Stimulated activated CD8-positive, alpha-beta memory T cell treated with anti-CD3 and anti-CD28 coated beads, Interleukin-7, amount 100 ng/mL, for 4 hours (primary cell): ENCODE data around the gene RNF149.
"Not testable (repeated sequence)": the region's sequence is repeated elsewhere in the genome, so short reads cannot be mapped to it uniquely, and the experiment has no call there.

Experiments used
- DNase-seq, 2 donors: peaks; one replicate each; pipeline ENCODE4 v3.0.0-alpha.2; 2020; ENCODE audit warnings: low read depth in 2 of 2

Gene RNF149

GRCh38 chr2:101253703-101254450, 54.6 kb downstream of the RNF149 start:
- DNase-seq, result no peak

DNA sequence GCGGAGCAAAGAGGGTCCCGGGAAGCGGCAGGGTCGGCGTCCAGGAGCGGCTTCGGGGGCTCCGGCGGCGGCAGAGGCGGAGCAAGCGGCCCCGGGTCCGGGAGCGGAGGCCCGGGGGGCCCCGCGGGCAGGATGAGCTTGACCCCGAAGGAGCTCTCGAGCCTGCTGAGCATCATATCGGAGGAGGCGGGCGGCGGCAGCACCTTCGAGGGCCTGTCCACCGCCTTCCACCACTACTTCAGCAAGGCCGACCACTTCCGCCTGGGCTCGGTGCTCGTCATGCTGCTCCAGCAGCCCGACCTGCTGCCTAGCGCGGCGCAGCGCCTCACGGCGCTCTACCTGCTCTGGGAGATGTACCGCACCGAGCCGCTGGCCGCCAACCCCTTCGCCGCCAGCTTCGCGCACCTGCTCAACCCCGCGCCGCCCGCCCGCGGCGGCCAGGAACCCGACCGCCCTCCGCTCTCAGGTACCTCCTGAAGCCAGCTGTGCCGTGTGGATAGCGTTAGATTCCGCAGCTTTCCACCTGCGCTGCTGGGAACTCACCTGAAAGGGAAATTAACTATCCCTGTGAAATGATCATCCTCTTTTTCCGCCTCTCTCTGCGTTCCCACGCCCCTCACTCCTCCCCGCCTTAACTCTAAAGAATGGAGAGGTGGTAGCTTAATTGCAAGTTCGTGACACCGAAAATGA, 55.3 kb downstream of the RNF149 start:
- peak; percentile 48 to 69 for DNase-seq

- DNase-seq, result peak; percentile 98
Observed at GRCh38 chr2:101252408-101253012, 56.0 kb downstream of the RNF149 start, which contains the start of gene CNOT11. TSS of gene CNOT11 (plus strand) at chr2:101252886. CDS start at chr2:101252965, 79 bp downstream.

- no peak for DNase-seq
Observed at GRCh38 chr2:101251844-101252407, 56.6 kb downstream of the RNF149 start.

DNA sequence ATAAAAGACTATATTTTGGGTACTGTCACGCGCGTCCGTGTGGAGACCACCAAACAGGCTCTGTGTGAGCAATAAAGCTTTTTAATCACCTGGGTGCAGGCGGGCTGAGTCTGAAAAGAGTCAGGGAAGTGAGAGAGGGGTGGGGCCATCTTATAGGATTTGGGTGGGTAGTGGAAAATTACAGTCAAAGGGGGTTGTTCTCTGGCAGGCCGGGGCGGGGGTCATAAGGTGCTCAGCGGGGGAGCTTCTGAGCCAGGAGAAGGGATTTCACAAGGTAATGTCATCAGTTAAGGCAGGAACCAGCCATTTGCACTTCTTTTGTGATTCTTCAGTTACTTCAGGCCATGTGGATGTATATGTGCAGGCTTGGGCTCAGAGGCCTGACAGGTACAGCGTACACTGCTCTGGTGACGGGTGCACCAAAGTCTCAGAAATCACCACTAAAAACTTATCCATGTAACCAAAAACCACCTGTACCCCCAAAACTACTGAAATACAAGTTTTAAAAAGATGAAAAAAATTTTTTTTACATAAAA, 57.2 kb downstream of the RNF149 start:
- not testable (repeated sequence) for DNase-seq

DNA sequence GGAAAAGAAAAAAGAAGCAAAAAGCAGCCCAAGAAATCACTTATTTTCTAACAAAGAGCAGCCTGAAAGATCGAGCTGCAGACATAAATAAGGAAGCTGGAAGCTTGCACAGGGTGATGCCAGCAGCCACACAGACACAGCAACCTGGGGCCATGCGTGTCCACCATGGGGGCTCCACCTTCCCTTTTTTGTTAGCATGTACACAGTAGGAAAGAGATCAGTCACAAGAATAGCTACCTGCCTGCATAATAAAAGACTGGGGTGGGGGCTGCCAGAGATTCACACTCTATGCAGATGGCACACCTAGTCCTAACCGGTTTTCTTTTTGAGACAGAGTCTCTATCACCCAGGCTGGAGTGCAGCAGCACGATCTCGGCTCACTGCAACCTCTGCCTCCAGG, 58.7 kb downstream of the RNF149 start:
- no peak for DNase-seq

DNA sequence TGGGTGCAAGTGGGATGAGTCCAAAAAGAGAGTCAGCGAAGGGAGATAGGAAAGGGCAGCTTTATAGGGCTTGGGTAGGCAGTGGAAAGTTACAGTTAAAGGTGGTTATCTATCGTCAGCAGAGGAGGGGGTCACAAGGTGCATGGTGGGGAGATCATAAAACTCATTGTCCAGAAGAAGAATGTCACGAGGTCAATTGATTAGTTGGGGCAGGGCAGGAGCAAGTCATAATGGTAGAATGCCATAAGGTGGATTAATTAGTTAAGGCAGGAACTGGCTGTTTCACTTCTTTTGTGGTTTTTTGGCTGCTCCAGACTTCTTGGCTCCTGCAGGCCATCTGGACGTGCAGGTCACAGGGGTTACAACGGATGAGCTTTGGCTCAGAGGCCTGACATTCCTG, 59.7 kb downstream of the RNF149 start:
- not testable (repeated sequence) for DNase-seq

DNA sequence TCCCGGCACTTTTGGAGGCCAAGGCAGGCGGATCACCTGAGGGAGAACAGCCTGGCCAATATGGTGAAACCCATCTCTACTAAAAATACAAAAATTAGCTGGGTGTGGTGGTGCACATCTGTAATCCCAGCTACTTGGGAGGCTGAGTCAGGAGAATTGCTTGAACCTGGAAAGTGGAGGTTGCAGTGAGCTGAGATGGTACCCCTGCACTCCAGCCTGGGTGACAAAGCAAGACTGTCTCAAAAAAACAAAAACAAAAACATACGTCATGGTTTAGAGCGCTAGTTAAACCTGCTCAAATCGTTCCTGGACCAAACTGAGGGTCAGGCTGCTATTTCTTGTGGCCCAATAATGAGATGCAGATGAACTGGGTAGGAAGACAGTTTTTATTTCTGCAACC, 63.0 kb downstream of the RNF149 start:
- DNase-seq, result not testable (repeated sequence)

DNA sequence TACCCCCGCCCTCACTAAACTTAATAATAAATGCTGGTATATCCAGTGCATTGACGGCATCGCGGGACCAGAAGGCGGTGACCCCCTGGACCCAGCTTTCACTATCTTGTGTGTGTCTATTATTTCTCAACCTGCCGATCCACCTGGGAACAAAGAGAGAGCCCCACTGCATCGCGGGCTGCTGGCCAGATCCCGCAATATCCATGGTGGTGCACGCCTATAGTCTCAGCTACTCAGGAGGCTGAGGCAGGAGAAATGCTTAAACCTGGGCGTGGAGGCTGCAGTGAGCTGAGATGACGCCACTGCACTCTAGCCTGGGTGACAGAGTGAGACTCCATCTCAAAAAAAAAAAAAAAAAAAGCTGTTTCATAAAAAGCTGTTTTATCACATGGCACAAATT, 63.6 kb downstream of the RNF149 start:
- not testable (repeated sequence) for DNase-seq

DNA sequence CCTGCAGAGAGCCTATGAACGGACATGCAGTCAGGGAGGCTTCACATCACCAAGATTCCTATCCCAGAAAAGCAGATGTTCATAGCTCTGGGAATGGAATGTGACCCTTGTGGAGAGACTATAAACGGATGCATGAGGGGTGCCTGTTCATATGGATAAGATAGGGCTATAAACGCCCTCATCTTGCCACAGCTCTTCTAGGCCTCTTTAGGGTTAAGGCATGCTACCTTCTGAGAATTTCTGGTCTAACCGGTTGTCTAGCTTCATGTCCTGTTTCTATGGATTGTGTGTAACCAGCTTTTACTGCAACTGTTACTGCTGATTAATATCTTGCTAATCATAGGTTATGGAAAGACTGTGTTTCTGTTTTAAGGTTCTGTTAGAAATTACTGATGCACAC, 64.1 kb downstream of the RNF149 start:
- DNase-seq, result not testable (repeated sequence)

- DNase-seq, result no peak
Observed at GRCh38 chr2:101241158-101241557, 67.3 kb downstream of the RNF149 start.

DNA sequence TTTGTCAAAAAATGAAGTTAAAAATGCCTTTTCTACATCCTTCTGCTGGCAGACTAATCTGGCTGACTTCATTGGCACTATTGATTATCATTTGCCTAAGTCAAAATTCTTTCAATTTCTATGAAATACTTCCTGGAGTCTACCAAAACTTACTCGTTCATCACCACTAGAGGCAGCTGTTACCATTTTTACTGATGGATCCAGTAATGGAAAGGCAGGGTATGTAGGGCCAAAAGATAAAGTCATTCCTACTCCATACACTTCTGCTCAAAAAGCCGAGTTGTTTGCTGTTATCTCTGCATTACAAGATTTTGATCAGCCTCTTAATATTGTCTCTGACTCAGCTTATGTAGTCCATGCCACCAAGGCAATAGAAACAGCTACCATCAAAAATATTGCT, 67.8 kb downstream of the RNF149 start:
- not testable (repeated sequence) for DNase-seq

- not testable (repeated sequence) for DNase-seq
Observed at GRCh38 chr2:101239760-101240118, 68.8 kb downstream of the RNF149 start.

DNA sequence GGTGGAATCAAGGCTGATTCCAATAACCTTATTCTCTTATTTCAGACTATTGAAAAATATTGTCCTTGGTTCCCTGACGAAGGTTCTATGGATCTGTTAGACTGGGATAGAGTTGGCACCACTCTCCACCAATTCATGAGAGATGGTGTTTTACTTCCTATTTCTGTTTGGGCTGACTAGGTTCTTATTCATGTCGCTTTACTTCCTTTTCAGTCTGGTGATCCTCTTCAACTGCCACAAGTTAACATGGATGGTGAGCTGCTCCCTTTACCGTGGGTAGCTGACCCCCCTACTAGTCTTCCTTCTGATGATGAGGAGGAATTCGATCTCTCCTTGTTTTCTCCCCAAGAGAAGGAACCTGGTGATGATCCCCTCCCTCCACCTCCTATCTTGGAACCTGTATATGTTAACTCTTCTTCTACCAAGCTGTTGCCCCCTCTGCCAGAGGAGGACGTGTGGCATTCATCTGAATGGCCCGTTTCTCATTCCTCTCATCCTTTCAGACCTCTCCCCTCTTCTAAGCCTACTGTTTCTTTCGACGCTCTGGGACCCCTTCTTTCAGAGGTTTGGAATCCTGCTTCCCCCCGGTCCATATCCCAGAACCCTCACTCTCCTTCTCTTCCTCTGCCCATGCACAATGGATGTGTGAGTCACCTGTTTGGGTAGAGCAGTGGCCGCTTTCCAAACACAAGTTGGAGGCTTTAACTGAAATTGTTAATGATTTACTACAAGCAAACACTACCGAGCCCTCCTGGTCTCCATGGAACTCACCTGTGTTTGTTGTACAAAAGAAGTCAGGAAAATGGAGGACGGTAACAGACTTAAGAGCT, 69.4 kb downstream of the RNF149 start:
- DNase-seq, result no peak

DNA sequence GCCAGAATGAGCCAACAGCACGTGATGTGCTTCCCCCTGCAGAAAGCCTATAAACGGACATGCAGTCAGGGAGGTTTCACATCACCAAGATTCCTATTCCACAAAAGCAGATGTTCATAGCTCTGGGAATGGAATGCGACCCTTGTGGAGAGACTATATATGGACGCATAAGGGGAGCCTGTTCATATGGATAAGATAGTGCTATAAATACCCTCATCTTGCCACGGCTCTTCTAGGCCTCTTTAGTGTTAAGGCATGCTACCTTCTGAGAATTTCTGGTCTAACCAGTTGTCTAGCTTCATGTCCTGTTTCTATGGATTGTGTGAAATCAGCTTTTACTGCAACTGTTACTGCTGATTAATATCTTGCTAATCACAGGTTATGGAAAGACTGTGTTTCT, 70.6 kb downstream of the RNF149 start:
- not testable (repeated sequence) for DNase-seq

GRCh38 chr2:101235956-101236355, 72.5 kb downstream of the RNF149 start:
- DNase-seq, result not testable (repeated sequence)

- DNase-seq, result no peak
Observed at GRCh38 chr2:101234169-101234938, 74.1 kb downstream of the RNF149 start.

DNA sequence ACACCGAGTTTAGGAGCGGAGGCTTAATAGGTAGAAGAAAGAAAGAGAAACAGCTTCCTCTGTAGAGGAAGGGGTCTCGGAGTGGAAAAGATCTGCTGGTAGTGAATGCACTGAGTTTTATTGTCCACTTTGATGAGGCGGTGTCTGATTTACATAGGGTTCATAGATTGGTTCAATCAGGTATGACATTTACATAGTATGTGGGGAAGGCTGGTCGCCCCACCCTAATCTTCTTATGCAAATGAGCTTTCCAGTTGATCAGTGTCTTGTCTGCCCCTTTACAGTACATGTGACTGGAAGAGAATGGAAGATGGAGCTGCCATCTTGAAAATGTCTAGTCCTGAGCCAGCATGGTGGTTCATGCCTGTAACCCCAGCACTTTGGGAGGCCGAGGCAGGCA, 75.7 kb downstream of the RNF149 start:
- no peak for DNase-seq

DNA sequence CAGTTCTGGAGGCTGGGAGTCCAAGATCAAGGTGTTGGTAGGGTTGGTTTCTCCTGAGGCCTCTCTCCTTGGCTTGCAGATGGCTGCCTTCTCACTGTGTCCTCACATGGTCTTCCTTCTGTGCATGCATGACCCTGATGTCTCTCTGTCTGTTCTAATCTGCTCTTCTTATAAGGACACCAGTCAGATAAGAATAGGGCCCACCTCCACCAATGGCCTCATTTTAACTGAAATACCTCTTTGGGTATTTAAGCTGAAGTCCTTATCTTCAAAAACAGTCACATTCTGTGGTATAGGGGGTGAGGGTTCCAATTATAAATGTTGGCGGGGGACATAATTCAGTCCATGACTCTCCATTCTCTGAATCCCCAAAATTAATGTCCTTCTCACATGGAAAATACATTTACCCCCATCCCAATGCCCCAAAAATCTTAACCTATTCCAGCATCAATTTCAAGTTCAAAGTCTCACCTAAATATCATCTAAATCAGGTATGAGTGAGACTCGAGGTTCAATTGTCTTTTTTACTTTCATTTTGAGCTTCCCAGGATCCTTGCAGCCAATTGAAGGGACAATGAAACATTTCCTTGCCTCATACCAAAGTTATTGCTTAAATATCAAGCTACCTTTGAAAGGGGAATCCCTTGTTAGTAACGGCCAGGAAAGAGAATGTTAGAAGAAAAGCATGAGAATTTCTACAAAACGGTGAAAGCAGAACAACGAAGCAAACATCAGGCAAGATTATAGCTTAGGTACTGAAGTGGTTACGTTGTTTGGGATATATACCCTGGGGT, 76.4 kb downstream of the RNF149 start:
- DNase-seq, result no peak

- no peak for DNase-seq
Observed at GRCh38 chr2:101231240-101231639, 77.3 kb downstream of the RNF149 start.
